Activated gamma-delta T cell treated with anti-CD3 and anti-CD28 coated beads, Interleukin-2, amount 50 U/mL, for 16 hours (primary cell): Measurements from ENCODE around the gene PLEKHN1.

ENCODE experiments used
- DNase-seq: peaks from one replicate; pipeline ENCODE4 v3.0.0-alpha.2; 2020; ENCODE audit warnings: low read depth

Gene PLEKHN1

DNA sequence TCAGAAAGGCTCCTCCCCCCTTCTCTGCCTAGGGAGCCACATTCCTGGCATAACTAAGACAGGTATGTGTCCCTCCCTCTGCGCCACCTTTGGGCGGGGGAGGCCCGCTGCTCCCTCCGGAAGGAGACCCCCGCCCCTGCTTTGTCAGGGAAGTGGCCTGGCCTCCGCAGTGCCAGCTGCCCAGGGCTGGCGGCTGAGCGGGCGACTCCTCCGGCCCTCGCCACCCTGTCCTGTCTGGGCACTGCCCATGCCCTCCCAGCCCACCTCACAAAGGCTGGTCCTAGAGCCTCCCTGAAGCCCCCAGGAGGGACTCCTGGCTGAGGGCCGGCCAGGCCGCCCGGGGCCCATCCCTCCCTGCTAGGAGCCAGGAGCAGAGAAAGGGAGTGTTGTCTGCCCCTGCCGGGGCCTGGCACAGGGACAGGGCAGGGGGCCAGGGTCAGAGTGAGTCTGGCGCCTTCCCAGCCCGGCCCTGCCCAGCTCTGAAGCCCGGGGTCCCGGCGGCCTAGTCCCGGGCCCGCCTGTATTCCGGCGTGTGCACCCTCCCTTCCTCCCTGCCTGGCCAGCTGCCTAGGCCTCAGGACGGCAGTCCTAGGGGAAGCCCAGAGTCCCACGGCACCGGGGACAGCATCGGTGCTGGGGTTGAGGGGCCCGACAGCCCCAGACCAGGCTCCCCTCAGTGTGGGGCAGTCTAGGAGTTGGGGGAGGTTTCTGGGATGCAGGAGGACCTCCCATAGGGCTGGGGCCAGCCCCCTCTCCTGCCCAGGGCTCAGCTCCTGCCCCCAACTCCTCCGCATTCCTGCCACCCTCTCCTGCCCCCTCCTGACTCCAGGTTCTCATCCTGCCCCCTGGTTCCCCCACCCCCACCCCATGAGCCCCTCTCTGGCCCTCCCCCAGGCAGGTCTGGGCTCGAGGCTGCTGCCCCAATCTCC is 58.8 kb downstream of the PLEKHN1 start:
- DNase-seq, result no peak
